Measurements from ENCODE around the gene ABCF2.

The ABCF2 gene

DNA sequence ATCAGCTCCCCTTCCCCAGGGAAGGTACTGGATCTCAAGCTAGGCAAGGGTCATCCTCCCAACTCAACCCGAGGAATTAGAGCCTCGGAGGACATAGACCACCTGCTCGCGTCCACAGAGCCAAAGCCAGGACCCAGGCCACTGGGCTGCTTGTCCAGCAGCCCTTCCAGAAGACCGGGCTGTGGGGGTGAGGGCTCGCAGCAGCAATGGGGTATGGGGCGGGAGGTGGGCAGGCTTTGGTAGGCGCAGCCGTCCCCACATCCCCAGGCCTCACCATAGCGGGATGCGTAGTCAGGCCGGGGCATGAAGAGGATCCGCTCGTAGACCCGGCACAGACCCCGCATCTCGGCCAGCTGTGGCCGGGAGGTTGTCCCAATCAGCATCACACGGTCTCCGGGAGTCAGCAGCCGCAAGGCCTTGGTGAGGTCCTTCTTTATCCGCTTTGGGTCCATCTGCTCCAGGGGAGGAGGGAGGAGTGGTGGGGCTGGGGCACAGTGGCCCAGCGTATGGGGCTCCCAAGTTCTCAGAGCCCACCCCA lies 34.9 kb downstream of the ABCF2 start:
- DNase-seq: no peak

DNA sequence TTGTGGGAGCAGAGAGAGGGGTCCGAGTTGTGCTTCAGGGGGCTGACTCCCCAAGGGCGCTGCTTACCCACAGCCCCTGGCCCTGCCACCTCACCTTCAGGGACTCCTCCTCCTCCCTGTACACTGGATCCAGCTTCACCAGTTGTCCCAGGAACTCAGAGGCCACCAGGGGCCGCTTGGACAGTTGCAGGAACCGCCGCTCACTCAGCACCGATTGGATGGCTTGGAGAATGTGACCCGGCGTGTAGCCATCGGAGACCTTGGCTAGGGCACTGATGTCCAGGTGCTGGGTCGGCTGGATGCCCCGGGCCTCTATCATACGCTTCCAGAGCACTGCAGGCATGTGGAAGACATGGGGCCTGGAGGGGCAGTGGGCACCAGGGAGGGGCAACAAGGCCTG lies 35.5 kb downstream of the ABCF2 start:
- no peak for DNase-seq

- DNase-seq: no peak
Measured at GRCh38 chr7:151189038-151189437, 38.0 kb downstream of the ABCF2 start.

DNA sequence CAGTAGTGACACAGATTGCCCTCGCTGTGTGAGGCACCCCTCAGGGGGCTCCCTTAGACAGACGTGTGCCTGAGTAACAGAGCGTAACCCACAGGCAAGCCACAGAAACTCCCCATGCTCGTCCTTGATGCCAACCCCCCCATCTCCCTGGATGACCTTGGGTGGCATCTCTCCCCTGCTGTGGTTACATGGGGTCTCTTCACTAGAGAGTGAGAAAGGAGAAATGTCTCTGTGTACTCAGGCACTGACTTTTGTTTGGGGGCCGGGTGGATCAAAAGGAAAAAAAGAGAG lies 38.8 kb downstream of the ABCF2 start:
- DNase-seq: no peak

- DNase-seq: no peak
Measured at GRCh38 chr7:151187409-151188251, 39.4 kb downstream of the ABCF2 start.

DNA sequence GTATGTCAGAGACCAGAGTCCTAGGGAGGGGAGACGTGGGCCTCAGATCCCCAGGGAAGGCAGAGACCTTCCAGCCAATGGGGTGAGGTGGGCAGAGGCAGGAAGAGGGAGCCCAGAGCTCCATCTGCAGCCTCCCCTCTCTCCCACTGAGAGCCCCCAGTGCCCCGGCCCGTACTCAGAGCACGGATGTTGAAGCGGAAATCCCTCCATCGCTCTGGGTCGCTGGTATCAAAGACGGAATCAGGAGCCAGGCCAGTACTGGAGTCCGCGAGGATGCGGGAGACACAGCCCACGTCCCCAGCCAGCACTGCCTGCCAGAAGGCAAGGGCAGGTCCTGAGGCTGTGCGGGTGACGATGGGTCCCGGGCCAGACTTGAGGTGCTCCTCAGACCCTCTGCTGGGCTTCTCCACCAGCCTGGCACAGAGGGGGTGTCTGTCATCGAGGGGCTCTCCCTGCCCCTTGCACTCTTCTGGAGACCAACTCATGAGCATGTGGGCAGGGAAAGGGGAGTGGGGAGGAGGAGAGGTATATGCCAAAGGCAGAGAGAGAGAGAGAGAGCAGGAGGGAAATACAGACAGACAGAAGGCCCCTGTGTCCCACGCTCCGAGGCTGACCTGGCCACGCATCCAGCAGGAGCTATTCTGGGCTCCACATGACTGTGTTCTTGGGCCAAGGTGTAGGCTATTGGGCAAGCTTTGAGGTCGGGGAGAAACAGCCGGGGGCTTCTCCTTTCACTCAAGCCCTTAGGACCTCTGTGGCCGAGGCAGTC lies 40.2 kb downstream of the ABCF2 start, which contains the start of gene ASB10:
TSS of gene ASB10 (minus strand) at position 611 of the 769 bp plus-strand sequence. CDS start at position 491, 120 bp downstream.
- DNase-seq: no peak

DNA sequence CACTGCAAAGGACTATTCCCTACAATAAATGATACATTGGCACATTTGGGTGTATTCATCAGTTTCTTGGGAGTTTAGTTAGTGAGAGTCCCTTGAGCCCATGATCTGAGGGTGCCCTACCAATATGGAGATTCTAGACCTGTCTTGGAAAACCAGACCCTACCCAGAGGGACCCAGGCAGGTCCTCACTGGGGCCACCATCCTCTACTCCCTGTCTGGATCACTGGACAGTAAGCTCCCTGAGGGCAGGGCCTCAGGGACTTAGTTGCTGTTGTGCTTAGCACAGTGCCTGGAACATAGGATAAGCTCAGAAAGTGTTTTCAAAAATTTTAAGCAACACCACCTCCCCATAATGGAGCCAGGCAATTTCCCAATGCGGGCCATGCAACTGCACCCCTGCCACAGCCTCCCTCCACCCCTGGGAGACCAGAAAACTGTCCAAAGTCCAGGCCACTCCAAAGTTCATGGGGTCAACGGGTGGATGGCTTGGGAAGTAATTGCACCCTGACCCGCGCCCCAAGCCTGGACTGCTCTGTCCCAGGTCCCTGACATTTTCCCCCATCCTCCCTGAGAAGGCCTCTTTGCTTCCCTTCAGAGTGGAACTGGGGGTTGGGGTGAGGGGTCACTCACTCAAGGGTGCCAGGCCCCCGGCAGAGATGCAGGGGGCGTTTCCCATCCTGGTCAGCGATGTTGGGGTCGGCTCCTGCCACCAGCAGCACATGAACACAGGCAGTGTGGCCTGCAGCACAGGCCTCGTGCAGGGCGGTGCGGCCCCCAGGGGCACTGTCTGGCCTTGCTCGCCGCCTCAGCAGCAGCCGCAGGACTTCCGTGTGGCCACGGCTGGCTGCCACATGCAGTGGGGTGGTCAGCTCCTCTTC lies 41.0 kb downstream of the ABCF2 start:
- no peak for DNase-seq

DNA sequence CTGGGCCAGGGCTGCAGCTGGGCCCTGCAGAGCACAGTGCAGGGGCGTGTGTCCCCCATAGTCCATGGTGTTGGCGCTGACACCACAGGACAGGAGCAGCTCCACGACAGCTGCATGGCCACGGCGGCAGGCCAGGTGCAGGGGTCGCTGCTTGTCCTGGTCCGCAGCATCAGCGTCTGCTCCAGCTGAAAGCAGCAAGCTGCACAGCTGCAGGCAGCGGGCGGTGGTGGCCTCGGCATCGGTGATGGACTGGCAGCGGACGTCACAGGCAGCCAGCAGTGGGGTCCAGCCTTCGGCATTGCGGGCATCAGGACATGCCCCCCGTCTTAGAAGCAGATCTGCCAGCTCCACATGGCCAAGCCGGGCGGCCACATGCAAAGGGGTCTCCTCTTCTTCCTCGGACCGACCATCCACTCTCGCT lies 46.0 kb downstream of the ABCF2 start:
- peak; percentile 66 for DNase-seq

DNA sequence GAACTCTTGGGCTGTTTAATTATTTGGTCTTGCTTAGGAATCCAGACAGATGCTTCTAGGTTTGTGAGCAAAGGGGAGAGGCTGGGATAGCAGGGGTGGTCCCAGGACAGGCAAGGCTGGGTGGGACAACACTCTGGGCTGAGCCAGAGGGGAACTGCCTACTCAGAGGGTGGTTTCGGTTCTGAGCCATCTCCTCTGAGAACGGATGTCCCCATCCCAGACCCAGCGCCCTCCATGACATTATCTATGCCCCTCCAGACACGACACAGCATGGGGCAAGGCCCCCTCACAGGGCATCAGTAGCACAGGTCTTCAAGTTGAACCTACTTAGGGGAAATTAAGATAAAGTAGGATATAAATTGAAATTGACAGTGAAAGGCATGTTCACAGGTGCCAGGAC lies 47.1 kb downstream of the ABCF2 start:
- DNase-seq: no peak

DNA sequence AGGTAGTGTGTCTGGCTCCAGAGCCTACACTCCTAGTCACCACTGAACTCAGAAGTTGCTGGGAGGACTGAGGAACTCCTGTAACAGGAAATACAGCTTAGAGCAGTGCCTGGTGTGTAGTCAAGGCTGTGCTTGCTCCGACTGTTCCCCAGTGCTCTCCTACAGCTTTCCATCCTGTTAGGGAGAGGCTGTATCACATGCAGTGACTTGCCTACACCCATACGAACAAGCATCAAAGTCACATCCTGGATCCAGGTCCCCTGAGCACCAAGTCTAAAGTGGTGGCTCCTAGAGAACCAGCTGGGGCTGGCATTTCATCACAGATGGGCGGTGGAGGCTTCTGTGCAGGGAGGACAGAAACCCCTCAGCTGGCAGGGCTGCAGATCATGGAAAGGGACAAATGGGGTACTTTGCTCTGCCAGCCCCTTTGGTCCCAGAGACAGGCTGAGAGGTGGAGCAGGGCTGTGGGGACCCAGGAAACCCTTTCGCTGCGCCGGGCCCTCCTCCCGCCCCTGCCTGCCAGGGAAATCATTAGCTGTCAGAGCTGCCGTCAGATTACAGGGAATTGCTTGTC lies 47.6 kb downstream of the ABCF2 start:
- DNase-seq: no peak

GRCh38 chr7:151178831-151179230 lies 48.2 kb downstream of the ABCF2 start:
- DNase-seq: no peak

DNA sequence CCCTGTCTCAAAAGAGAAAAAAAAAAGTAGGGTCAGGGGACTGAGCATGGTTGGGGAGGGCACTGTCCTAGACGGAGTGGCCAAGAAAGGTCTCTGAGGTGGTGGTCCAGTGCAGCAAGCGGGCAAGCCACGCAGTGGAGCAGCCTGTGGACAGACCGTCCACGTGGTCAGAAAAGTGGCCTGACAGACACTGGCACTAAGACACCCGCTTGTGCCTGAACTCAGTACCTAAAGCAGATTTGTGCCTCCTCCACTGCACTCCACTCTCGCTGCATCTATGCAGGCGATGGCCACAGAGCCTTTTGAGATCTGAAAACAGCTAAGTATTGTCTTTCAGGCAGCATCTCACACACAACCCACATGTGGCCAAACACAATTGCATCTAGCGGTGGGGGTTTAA lies 48.8 kb downstream of the ABCF2 start:
- DNase-seq: no peak

- DNase-seq: no peak
Measured at GRCh38 chr7:151177310-151177709, 49.7 kb downstream of the ABCF2 start.

DNA sequence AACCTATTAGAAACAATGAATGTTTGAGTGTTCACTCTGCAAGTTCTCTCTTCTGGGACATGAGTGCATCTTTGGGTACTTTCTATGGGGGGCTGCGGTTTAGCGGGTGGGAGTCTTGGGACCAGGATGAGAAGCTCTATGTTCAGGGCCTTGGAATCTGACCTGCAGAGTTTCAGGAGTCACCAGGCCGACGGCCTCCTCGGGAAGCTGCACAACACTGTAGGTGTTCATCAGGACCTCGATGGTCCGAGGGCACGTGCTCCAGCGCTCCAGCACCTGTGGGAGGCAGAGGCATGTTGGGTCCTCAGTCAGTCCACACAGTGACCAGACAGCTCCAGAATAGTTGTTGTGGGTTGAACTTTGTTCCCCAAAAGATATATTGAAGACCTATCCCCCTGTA lies 50.6 kb downstream of the ABCF2 start:
- DNase-seq: no peak

GRCh38 chr7:151175793-151176311 lies 51.2 kb downstream of the ABCF2 start:
- DNase-seq: no peak

DNA sequence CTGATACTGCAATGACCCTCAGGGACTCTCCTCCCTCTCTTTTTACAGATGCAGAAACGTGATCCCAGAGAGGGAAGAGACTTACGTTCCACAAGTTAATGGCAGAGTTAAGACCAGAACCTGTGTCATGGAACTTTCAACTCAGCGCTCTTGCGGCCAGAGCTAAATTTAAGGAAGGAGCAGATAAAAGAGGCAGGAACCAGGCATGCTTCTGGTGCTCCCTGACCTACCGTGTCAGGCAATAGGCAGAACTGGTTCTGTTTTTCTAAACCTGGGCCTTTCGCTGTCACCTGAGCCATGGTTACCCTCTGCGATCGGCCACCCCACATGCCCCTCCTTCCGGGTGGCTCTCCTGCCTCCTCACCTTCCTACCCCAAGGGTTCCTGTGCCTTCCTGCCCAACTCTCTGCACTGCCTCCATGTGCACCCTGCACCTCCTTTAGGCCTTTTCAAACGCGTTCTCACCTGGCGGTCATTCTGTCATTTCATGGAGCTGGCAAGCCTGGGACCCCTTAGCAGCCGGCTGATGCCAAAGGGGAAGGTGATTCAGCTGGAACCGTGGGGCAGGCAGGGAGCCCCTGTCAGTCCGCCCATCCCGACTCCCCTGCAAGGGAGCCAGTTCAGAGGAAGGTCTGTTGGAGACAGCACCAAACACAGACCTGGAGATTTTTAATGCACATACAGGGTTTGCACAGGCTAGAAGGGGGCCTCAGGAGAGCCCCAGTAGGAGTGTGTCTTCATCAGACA lies 51.8 kb downstream of the ABCF2 start:
- DNase-seq: no peak

DNA sequence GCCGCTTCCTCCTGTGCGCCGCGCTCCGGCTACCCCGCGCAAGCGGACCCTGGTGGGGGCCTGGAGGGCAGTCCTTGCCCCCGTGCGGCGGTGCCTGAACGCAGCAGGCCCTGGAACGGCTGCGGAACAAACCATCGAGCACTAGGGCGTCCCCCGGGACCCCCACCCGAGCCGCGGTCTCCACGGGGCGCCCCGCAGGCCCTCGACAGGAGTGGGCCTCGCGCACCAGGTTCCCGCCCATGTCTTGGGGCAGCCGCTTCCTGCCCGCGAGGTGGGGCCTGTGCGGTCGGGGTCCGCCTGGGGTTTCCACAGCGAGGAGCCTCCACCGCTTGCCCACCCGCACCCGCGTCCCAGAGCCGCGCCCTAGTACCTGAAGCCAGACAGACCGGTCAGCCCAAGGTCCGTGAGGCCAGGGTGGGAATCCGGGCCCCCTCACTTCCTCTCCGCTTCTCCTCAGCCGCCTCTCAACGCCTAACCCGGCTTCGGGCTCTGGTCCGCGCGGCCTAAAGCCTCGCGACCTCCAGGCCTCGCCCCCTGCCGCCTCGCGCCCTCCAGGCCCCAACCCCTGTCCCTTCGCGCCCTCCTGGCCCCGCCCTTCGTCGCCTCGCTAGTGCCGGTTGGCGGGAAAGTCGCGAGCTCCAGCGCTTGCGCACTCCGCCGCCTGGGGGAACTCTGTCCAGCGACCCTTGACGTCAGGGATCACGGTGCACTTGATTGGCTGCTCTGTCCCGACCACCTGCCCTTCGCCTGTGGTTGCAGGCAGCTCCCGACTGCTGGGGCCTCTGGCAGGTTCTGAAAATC lies 52.6 kb downstream of the ABCF2 start:
- peak; percentile 47 for DNase-seq

- DNase-seq: no peak
Measured at GRCh38 chr7:151173386-151174245, 53.4 kb downstream of the ABCF2 start.

GRCh38 chr7:151172273-151173141 lies 54.5 kb downstream of the ABCF2 start:
- peak; percentile 85 for DNase-seq
